ENCODE results near the gene HECW1.

HECW1 gene

DNA sequence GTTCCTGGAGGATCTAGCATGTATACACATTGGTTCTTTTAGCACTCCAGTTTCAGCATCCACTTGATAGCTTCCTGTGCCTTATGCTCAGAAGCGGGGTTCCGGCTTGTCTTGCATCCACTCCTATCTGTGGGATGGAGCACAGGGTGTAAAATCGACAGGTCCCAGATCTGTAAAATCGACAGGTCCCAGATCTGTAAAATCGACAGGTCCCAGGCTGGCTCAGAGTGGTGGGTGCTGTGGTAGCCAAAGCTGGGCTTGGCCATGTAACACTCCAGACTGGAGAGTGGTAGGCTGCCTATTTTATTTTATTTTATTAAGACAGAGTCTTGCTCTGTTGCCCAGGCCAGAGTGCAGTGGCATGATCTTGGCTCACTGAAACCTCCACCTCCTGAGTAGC is 30.3 kb downstream of the HECW1 start:
- TF ChIP-seq, protein P1, sequence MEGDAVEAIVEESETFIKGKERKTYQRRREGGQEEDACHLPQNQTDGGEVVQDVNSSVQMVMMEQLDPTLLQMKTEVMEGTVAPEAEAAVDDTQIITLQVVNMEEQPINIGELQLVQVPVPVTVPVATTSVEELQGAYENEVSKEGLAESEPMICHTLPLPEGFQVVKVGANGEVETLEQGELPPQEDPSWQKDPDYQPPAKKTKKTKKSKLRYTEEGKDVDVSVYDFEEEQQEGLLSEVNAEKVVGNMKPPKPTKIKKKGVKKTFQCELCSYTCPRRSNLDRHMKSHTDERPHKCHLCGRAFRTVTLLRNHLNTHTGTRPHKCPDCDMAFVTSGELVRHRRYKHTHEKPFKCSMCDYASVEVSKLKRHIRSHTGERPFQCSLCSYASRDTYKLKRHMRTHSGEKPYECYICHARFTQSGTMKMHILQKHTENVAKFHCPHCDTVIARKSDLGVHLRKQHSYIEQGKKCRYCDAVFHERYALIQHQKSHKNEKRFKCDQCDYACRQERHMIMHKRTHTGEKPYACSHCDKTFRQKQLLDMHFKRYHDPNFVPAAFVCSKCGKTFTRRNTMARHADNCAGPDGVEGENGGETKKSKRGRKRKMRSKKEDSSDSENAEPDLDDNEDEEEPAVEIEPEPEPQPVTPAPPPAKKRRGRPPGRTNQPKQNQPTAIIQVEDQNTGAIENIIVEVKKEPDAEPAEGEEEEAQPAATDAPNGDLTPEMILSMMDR (conservative IDR thresholded peaks at IDR 0.05; ENCODE audit: low read length): no peak
- DNase-seq (ENCODE audit: low read depth): no peak
- H3K4me3 ChIP-seq (ENCODE audit: low read length): no peak overlapping the region

DNA sequence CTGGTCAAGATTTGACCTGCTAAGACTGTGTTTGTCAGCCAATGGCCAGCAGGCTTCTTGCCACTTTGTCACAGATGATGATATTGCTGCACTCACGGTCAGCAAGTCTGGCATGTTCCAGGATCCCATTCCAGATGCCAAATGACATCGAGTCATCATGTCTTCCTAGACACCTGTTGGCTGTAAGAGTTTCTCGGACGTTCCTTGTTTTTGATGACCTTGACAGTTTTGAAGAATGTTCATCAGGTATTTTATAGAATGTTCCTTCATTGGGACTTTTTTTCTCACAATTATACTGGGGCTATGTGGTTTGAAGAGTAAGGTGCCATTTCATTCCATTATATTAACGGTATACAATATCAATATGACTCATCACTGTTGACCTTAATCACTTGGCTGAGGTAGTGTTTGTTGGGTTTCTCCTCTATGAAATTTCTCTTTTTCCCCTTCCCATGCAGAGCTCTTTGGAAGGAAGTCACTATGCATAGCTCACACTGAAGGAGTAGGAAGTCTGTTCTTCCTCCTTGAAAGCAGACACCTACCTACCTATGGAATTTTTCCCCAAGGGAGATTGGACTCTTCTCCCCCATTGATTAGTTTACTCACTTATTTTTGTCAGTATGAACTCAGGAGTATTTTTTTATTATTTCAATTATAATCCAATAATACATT is 31.6 kb downstream of the HECW1 start:
- TF ChIP-seq, protein P1 (conservative IDR thresholded peaks at IDR 0.05; ENCODE audit: low read length): no peak
- DNase-seq (ENCODE audit: low read depth): no peak
- H3K4me3 ChIP-seq (ENCODE audit: low read length): no peak overlapping the region

DNA sequence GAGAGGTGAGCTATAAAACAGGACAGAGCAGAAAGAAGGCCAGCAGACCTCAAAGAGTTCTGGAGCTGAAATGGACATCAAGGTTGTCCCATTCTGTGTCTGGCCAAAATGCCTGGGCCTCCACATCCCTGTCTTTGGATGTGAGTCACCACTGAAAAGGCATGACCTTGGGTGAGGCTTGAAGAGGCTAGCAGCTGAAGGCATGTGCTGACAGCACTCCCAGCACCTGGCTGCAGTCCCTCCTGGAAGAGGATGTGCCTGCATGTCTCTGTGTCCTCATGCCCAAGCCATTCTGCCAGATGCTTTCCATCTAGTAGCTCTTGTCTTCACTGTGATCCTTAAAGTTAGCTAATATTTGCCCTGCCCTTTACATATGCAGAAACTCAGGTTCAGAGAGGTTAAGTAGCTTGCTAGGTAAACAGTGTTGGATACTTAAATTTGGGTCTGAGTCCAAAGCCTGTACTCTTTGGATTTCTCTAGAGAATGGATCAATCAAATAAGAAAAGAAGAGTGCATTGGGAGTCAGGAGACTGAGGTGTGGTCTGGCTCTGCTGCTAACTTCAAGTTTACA is 35.8 kb downstream of the HECW1 start:
- peak; percentile 61 for DNase-seq (ENCODE audit: low read depth)
- TF ChIP-seq, protein P1 (conservative IDR thresholded peaks at IDR 0.05; ENCODE audit: low read length): no peak
- H3K4me3 ChIP-seq (ENCODE audit: low read length): no peak overlapping the region

DNA sequence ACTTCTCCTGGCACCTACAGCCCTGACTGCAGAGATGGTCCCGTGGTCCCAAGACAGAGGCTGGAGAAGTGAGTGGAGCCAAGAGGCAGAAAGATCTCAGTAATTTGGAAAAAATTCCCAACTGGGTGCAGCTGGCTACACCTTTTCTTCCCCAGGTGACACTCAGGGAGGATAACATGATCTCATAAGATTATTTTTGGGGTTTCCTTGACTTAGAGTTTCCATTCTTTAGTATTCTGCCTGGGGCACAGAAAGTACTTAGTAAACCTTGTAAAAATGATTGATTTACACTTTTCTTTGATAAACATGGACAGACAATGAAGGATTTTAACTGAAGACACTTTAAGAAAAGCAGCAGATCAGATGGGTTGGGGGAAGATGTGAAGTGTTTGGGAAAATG is 38.6 kb downstream of the HECW1 start:
- TF ChIP-seq, protein P1 (conservative IDR thresholded peaks at IDR 0.05; ENCODE audit: low read length): no peak
- no peak for DNase-seq (ENCODE audit: low read depth)
- H3K4me3 ChIP-seq (ENCODE audit: low read length): no peak overlapping the region

DNA sequence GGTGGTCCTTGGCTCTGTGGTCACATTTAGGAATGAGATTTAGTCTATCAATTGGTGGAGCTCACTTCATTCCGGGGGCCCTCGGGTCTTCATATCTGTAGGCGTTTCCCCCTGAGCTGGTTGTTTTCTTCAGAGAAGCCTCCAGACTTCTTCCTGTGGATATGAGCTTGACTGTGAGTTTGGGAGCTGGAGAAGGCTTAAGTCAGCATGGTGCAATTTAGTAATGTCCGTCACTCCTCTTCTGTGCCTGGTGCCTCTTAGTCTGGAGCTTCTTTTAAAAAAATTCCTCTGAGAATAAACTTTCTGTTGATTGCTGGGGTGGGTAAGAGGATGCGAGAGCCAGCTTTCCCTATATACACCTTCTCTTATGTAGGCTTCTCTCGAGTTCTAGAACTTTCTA is 40.2 kb downstream of the HECW1 start:
- TF ChIP-seq, protein P1 (conservative IDR thresholded peaks at IDR 0.05; ENCODE audit: low read length): no peak
- no peak for DNase-seq (ENCODE audit: low read depth)

DNA sequence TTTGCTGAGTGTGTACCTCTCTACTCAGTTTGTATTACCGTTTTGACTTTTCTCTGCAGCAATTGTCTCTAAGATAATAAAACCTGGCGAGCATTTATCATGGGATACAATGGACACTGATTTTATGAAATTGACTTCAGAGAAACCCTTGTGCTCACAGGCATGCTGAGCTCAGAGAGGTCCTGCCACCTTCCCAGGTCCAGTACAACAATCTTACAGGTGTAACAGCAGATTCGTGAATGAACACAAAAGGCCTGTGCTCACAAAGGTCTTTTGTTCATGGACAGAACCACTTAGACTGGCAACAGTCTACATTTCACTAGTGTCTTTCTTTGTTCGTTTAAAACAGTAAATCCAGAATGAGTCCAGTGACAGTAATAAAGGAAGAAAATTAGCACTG is 43.2 kb downstream of the HECW1 start:
- TF ChIP-seq, protein P1 (conservative IDR thresholded peaks at IDR 0.05; ENCODE audit: low read length): no peak
- no peak overlapping the region for H3K4me3 ChIP-seq (ENCODE audit: low read length)
- DNase-seq (ENCODE audit: low read depth): no peak

More for the DNA sequence above, 40.2 kb downstream of the HECW1 start:
- H3K4me3 ChIP-seq (ENCODE audit: low read length): no peak overlapping the region

DNA sequence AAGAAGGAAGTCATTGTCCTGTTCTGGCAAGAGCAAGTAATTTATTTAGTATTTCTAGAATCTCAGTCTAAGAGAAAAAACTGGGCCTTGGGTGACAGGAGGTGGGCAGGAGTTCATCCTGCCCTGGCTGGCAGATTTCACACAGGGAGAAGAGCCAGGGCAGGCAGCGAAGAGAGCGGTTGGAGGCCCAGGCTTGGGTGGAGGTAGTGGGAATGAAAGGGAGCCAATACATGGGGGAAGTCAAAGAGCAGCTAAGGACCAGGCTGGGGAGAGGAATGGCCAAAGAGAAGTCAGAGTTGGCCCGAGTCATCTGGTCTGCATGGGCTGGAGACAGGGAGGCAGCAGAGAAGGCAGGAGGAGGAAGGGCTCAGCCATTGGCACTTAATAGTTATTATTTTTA is 51.4 kb downstream of the HECW1 start:
- H3K4me3 ChIP-seq (ENCODE audit: low read length): no peak overlapping the region
- DNase-seq (ENCODE audit: low read depth): no peak
- TF ChIP-seq, protein P1 (conservative IDR thresholded peaks at IDR 0.05; ENCODE audit: low read length): no peak

Data from AG10803 (cell line).